Uterus (tissue), 4 donors: Measurements from ENCODE around the gene MIA2. TPM values are rescaled to one million over a fixed set of nuclear protein-coding genes. Genes with fewer than 3 reads are reported as not detected.

Experiments used
- DNase-seq, 2 donors: peaks; one replicate each; pipeline ENCODE4 v3.0.0-alpha.2; 2019 to 2020
- H3K27ac ChIP-seq, 2 donors: fragments of 200-600 bp; sonication (generic); 1 replicate in 1 of 2; 2 replicates in 1 of 2; pipeline ENCODE4 v1.5.1; 2016 to 2018
- H3K27me3 ChIP-seq, 2 donors: fragments of 200-600 bp; sonication (generic); one replicate each; pipeline ENCODE4 v1.5.1; 2018 to 2019; ENCODE audit warnings: control low read depth in 1 of 2
- H3K36me3 ChIP-seq, 2 donors: fragments of 200-600 bp; sonication (generic); one replicate each; pipeline ENCODE4 v1.5.1; 2019; ENCODE audit warnings: control low read depth in 1 of 2
- H3K4me1 ChIP-seq, 2 donors: fragments of 200-600 bp; sonication (generic); one replicate each; pipeline ENCODE4 v1.5.1; 2018 to 2019; ENCODE audit warnings: control low read depth in 1 of 2
- H3K4me3 ChIP-seq, 2 donors: fragments of 200-600 bp; sonication (generic); 1 replicate in 1 of 2; 2 replicates in 1 of 2; pipeline ENCODE4 v1.5.1; 2018 to 2019; ENCODE audit warnings: mild to moderate bottlenecking in 1 of 2
- H3K9me3 ChIP-seq, 2 donors: fragments of 200-600 bp; sonication (generic); one replicate each; pipeline ENCODE4 v1.5.1; 2019; ENCODE audit warnings: control low read depth in 1 of 2
- POLR2A ChIP-seq, 2 donors: fragments of 450-650 bp; IDR thresholded peaks; one replicate each; pipeline ENCODE4 v1.6.1; 2016; ENCODE audit warnings: antibody characterized with exemption in 2 of 2, mild to moderate bottlenecking in 1 of 2, moderate library complexity in 1 of 2
- intact Hi-C: fragments of 100-400 bp; cut with DNase I; formaldehyde crosslinking; loops from one replicate; pipeline ENCODE4 v1.15.1; 2023; ENCODE audit warnings: low total_unique reads
- total RNA-seq, 4 donors: library from RNA; depleted of rRNA in 3 of 4; stranded (reverse); fragments of >200 nt in 3 of 4; gene quantifications; one replicate each; pipeline versions ENCODE4 v1.1.0 to v1.2.4, GENCODE V29; 2014 to 2023
- TF ChIP-seq, protein P1 (sequence below), 4 experiments: fragments of 200-600 bp in 2 of 4; fragments of 450-650 bp in 2 of 4; sonication (generic) in 2 of 4; IDR thresholded peaks; one replicate each; pipeline ENCODE4 v1.5.1; 2016 to 2019; ENCODE audit warnings: antibody characterized with exemption in 4 of 4, mild to moderate bottlenecking in 2 of 4, moderate library complexity in 1 of 4
- donor health status: DM: yes; HTN: yes; CAD: no.

Gene MIA2
- total RNA-seq, 4 donors from 2014 or later, result 15.3 to 38.2 (median 23.9) TPM

DNA sequence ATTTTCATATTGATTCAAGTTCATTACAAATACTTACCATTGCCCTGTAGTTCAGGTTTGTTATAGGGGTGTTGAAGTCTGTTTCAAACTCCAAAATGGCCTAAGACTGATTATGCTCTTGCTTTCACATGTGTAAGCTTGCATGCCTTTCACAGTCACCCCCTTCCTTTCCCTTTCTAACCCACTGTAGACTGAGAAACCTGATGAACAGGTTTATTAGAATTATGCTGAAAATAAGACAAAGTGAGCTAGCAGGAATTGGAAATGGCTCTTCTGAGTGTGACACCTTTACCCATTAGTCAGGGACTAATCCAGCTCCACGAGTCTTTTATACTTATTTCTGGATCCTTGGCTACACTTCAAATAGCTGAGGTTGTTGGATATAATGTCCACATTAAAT, 159.6 kb downstream of the MIA2 start:
- Histone ChIP-seq H3K4me3 (no peak overlapping the region), H3K4me1 (no peaks in the 10 kb centered on the region), H3K27me3 (no peaks in the 10 kb centered on the region), H3K27ac (no peak overlapping the region), H3K9me3 (no peaks in the 10 kb centered on the region), H3K36me3 (no peaks in the 10 kb centered on the region)
- intact Hi-C loops, result no loop called here
- no peak for TF ChIP-seq POLR2A (IDR thresholded peaks at IDR 0.05)
- TF ChIP-seq, protein P1, sequence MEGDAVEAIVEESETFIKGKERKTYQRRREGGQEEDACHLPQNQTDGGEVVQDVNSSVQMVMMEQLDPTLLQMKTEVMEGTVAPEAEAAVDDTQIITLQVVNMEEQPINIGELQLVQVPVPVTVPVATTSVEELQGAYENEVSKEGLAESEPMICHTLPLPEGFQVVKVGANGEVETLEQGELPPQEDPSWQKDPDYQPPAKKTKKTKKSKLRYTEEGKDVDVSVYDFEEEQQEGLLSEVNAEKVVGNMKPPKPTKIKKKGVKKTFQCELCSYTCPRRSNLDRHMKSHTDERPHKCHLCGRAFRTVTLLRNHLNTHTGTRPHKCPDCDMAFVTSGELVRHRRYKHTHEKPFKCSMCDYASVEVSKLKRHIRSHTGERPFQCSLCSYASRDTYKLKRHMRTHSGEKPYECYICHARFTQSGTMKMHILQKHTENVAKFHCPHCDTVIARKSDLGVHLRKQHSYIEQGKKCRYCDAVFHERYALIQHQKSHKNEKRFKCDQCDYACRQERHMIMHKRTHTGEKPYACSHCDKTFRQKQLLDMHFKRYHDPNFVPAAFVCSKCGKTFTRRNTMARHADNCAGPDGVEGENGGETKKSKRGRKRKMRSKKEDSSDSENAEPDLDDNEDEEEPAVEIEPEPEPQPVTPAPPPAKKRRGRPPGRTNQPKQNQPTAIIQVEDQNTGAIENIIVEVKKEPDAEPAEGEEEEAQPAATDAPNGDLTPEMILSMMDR (IDR thresholded peaks at IDR 0.05), result no peak
- DNase-seq, result no peak

DNA sequence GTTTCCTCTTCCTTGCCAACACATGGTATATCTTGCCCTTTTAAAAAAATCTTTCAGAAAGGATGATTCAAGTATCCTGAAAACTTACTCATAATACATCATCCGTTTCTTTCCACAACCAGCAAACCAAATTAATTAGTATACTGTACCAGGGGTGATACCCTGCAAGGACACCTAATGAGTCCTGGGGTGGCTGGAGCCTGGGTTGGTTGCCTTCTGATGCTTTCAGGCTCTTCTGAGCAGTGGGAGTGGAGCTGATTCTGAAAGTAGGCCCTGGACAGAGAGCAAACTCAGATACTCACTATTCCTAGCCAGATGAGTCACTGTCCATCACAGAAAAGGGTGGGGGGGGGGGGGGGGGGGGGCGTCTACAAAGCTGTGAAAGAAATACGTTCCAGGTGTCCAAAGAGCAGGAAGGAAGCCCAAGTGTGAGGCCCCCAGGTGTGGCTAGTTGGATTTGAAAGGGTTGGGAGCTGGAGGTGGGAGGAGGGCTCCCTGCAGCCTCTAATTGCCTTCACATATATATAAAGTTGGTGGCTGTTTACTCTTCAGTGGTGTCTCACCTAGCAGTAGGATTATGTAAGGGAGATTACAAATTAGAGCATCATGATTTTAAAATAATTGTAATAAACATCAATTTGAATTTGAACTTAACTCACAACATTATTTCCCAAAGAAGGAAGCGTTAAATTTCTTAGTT, 162.0 kb downstream of the MIA2 start:
- Histone ChIP-seq H3K27me3 (no peaks in the 10 kb centered on the region), H3K4me3 (no peak overlapping the region), H3K4me1 (no peaks in the 10 kb centered on the region), H3K9me3 (no peaks in the 10 kb centered on the region), H3K36me3 (no peaks in the 10 kb centered on the region), H3K27ac (no peak overlapping the region)
- no peak for TF ChIP-seq POLR2A (IDR thresholded peaks at IDR 0.05)
- TF ChIP-seq, protein P1 (IDR thresholded peaks at IDR 0.05), result no peak
- no peak for DNase-seq
- intact Hi-C loops, result no loop called here

DNA sequence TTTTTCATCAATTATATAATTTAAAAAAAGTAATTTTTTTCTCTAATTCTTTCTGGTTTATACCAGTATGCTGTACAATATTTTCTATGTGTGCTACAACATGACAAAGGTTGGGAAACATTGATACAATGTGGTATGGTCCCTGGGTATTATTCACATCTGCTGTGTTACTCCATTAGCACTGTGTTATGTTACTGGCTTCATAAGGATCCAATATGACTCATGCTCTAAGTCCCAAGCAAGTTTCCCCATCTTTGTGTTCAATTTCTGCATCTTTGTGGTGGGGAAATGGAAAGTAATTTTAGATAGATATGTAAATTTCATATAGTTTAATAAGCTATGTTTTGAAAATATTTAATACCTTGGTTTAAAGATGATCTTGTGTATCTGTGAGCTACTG, 162.7 kb downstream of the MIA2 start:
- intact Hi-C loops, result no loop called here
- Histone ChIP-seq H3K27me3 (no peaks in the 10 kb centered on the region), H3K36me3 (no peaks in the 10 kb centered on the region), H3K4me1 (no peaks in the 10 kb centered on the region), H3K4me3 (no peak overlapping the region), H3K27ac (no peak overlapping the region), H3K9me3 (no peaks in the 10 kb centered on the region)
- no peak for DNase-seq
- TF ChIP-seq POLR2A (IDR thresholded peaks at IDR 0.05), result no peak
- TF ChIP-seq, protein P1 (IDR thresholded peaks at IDR 0.05), result no peak

DNA sequence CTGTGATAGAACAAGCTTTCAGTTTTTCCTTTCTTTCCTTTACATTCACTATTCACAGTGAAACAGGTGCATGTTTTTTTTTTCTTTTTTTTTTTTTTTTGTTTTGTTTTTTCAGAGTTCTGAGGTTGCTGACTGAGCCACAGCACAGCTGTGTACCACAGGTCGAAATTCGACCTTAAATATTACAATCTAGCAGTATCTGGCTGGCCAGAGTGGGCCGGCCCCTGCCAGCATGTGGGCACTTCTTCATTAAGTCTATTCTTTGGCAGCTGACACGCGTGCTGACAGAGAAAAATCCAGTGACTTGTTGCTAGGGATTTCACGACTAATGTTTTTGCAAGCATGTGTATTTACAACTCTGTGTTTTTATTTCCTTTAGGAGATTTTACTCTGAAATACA, 164.7 kb downstream of the MIA2 start:
- no peaks in the 10 kb centered on the region for H3K27me3 ChIP-seq
- H3K4me1 ChIP-seq, result no peaks in the 10 kb centered on the region
- no peak overlapping the region for H3K27ac ChIP-seq
- no peak overlapping the region for H3K4me3 ChIP-seq
- no peaks in the 10 kb centered on the region for H3K9me3 ChIP-seq
- H3K36me3 ChIP-seq, result no peaks in the 10 kb centered on the region
- DNase-seq, result no peak
- TF ChIP-seq, protein P1 (IDR thresholded peaks at IDR 0.05), result no peak
- no peak for TF ChIP-seq POLR2A (IDR thresholded peaks at IDR 0.05)
- intact Hi-C loops, result no loop called here

DNA sequence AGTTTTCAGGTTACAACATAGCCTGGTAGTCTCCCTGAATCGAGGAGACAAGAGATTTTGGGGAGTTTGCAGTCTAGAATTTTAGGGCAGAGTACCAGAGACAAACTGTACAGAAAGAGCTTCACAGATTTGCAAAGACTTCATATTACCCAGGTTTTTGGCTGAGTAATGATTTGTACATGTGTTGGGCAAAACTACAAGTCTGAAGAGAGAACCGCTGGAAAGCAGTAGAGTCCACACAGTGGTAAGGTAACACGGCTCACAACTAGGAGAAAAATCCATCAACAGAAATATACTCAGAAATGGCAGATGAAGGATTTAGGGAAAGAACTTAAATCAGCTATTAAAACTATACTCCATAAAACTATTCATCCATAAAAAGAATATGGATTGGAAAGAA, 172.8 kb downstream of the MIA2 start:
- no peak for DNase-seq
- Histone ChIP-seq H3K9me3 (no peaks in the 10 kb centered on the region), H3K27me3 (no peaks in the 10 kb centered on the region), H3K4me1 (no peaks in the 10 kb centered on the region), H3K27ac (no peak overlapping the region), H3K36me3 (no peaks in the 10 kb centered on the region), H3K4me3 (no peak overlapping the region)
- no peak for TF ChIP-seq POLR2A (IDR thresholded peaks at IDR 0.05)
- TF ChIP-seq, protein P1 (IDR thresholded peaks at IDR 0.05), result no peak
- intact Hi-C loops, result no loop called here
